HG02852 (cell line): ENCODE data around the gene SPATS2L.

Experiments used
- ATAC-seq: cut with Tn5 transposase; IDR thresholded peaks from one replicate; pipeline ENCODE4 v1.9.1; 2021; ENCODE audit warnings: mild to moderate bottlenecking, moderate library complexity; ENCODE audit not compliant: unreplicated experiment

The SPATS2L gene

DNA sequence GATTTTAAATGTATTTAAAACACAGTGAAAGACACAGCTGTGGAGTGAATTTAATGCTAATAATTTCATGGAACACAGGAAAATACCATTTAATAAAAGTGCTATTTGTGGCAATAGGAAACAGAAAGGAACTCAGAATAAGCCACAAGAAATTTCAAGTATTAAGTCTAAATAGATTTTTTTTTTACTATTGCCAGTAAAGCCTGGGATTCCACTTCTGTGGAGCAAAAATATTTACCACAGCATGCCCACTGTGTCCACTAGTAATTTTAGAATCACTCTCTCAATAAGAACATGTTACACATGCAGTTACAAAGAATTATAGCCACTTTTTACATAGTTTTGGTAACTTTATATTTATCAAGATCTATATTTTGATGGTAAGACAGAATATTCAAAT lies 186.2 kb downstream of the SPATS2L start:
- ATAC-seq = no peak

DNA sequence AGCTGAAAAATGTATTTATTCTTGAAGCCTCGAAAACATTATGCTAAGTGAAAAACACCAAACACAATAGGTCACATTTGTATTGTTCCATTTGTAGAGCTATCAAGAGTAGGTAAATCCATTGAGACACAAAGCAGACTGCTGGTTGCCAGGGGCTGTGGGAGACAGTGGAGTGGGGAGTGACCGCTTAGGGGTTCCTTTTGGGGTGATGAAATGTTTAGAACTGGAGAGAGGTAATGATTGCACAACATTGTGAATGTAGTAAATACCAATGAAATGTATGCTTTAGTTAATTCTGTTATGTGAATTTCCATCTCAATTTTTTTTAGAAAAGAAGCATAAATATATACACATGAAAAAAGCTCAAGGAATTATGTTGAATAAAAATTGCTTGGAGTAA lies 187.6 kb downstream of the SPATS2L start:
- ATAC-seq = no peak

DNA sequence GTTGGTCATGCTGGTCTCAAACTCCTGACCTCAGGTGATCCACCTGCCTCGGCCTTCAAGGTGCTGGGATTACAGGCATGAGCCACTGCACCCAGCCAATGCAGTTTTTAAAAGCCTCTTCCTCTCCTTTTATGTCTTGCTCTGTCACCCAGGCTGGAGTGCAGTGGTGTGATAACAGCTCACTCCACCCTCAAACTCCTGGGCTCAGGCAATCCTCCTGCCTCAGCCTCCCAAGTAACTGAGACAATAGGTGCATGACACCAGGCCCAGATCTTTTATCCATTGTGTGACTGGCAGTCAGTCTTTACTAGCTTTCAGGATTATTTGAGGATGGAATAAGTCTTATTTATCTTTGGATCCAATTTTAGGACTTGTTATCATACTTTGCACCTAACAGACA lies 190.2 kb downstream of the SPATS2L start:
- no peak for ATAC-seq

DNA sequence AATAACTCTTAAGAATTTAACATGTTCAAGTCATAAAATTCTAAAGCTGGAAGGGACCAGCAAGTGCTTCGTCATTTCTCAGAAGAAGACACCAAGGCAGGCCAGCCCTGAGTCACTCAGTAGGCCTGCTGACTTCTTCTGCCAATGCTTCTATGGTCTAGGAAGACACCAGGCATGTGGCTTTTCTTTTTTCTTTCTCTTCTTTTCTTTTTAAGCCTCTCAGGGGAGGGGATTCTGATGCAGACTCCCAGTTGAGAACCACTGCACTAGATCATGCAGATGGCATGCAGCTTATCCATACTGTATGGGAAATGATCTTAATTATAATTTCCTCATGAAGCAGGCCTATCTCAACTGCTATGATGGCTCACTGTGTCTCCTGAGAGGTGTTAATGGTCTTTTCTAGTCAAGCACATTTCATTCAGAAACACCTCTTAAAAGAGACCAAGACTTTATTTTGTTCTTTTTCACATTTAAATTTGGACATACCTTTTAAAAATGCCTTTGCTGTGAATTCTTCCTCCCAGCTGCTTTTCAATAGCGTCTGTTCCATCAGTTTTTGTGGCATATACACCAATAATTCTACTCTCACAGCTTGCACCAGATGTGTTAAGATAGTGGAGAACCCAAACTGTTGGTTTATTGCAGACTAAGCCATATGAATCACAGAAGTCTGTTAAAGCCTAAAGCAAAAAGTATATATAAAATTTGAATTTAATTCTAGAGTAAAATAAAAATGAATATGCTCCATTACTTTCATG lies 192.1 kb downstream of the SPATS2L start:
- ATAC-seq = no peak

DNA sequence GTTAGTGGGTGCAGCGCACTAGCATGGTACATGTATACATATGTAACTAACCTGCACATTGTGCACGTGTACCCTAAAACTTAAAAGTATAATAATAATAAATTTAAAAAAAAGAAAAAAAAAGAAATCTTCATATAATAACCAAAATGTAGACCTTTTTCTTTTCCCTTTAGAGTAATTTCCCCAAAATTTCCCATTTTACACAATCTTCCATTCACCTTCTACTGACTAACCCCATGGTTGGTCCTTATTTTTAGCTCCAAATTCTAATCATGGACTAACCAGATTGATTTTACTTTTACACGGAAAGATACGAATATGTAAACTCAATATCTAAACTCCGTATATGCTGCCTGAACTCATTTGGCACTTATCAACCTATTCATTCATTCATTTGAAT lies 195.7 kb downstream of the SPATS2L start:
- no peak for ATAC-seq

DNA sequence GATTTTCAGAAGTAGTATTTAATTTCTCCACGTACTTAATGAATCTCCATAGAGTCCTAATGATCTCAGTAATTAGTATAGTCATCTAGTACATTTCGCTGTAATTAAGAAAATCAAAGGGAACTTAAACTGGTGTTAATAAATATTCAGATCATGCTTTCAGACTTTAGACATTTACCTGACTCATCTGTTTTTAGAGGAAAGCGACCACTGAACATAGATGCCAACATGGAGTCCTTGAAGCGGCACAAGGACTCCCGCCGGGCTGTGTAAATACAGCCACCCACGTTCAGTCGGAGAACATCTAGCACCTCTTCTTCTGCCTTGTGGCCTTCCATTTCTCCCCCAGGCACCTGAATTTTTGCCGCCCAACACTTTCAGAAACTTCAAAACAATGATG lies 200.2 kb downstream of the SPATS2L start:
- ATAC-seq = no peak

DNA sequence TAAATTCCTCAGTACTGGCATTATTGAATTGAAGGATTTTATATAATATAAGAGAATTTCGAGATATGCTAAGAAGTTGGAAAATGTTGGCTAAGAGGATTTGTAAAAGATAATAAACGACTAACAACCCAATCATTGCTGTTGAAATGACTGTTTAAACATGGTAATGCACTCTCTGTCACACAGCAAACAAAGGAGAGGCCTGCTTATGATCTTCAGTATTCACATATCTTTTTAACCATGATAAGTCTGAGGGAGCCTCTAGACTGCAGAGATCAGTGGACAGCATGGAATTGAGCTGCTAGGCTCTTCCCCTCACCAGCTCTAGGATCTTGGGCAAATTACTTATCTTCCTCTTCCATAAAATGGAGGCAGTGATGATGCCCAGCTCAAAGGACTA lies 200.7 kb downstream of the SPATS2L start:
- ATAC-seq = no peak

DNA sequence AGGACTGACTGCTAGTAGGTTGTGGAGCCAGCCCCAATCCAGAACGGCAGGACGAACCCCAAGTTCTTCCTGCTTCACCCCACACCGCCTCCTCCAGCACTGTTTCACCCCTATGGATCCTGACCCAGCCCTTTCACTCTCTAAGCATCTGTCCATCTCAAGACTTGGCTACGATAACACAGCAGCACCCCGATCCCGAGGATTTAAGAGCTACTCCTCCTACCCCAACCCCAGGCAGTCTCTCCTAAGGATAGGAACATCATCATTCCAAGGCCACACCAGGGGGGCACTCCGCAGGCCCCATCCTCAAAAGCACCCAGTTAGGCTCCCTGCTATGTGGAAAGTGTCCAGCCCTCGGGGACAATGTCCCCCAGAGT lies 202.7 kb downstream of the SPATS2L start:
- ATAC-seq = peak; percentile 0

DNA sequence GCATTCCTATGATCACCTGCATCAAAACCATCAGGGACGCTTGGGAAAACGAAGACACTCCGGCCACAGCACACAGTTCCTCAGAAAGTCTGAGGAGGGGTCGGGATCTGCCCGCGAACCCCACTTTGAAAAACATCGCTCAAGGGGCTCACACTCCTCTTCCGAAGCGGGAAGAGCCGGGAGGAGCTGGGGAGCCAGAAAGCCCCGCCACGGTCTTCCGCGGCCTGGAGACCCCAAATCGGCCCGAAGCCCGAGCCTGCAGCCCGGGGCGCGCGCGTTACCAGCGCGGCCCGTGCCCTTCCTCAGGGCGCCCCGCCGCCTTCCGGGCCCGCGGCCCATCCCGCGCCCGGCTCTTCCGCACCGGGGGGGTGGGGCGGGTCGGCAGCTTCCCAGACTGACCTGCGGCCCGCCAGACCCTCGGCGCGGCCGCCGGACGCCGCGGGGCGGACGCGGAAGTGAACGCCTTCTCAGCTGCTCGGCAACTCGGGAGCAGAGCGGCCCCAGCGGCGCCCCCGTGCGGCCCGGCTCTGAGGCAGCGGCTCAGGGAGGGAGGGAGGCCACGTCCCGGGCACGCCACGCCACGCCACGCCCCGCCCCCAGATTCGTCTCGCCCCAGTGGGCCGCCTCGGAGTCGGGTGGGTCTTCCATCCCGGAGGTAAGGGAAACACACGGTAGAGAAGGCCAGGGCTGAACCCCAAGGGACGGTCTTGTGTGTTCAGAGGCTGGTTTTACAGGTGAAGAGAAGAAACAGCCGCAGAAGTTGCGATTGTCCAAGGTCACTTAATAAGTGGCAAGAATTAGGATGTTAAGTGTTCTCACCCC lies 203.3 kb downstream of the SPATS2L start, which contains the start of gene KCTD18:
Gene KCTD18 (minus strand): TSS at position 457 of the 822 bp plus-strand sequence. CDS start 3,052 bp downstream, outside the sequence.
- ATAC-seq = peak; percentile 98

DNA sequence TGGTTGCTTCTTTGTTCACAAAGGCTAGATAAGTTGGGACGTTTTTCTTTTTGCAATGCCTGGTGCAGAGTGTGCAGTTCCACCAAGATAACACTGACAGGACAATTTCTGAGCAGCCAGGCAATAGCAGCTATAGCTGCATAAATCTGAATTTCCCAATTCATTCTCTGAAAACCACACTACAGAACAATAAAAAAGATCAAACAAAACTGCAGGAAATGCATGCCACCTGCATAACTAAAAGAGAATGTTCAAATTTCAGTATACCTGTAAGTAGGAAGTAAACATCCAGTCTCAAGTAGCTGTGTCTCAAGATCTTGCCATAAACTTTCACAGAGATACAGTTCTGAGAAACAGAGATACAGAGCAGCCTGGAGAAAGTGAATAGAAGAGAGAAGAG lies 208.7 kb downstream of the SPATS2L start:
- ATAC-seq = no peak

DNA sequence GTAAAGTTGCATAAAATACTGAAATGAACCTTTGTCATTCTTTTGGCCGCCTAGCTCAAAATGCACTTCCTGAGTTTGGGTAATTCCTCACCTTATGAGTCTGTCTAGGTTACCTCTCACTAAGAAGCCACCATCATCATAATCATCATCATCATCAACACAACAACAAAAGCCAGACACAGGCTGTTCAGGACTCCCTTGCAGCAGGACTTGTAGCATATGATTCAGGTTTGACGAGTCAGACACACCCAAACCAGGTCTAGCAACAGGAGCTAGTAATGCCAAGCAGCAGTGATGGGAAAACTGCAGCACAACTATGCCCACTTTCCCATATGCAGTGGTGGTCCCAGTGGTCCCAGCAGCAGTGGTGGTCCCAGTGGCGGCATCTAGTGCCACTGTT lies 216.7 kb downstream of the SPATS2L start:
- no peak for ATAC-seq

DNA sequence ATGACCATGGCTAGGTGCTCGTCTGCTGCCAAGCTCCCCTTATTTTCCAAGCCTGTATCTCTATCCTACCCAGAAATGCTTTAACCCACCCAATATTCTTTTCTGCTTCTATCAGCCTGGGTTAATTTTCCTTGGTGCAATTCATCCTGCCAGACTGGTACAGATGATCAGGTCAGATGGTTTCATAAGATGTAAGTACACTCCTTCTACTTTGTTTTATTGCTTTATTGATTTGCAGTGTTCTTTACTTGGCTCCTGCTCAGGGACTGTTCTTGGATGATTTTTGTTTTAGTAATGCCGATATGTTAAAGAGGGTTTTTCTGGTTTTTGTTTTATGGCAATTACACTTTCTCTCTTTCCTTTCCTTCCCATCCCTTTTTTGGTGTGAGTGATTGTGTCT lies 217.1 kb downstream of the SPATS2L start:
- ATAC-seq = no peak

DNA sequence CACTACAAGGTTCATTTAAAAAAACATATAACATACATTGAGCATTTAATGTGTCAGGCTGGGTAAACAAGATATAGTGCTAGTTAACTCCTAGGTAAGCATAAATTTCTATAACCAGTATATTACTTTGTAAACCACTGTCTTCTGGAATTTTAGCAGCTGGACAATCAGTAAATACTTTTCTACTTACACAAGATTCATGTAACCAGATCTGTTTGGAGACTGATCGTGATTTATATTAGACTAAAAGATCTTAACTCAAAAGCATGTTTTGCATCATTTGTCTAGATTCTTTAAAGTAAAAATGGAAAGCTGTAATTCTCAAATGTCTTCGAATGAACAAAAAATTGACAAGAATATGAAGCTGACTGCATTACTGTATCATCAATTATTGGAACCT lies 218.6 kb downstream of the SPATS2L start:
- no peak for ATAC-seq

DNA sequence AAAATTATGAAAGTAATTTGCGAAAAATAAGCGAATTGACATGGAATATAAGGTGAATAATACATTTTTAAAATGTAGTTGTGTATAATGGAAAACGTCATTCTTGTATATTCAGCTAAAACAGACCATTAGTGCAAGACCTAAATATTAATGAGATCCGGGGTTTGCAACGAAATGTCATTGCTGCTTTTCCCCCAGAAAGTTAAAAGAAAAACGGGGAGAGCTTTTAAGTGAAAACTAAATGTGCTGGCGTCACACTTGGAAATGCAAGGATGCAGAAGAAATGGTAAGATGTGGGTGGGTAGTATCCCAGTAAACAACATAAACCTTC lies 219.0 kb downstream of the SPATS2L start:
- no peak for ATAC-seq

DNA sequence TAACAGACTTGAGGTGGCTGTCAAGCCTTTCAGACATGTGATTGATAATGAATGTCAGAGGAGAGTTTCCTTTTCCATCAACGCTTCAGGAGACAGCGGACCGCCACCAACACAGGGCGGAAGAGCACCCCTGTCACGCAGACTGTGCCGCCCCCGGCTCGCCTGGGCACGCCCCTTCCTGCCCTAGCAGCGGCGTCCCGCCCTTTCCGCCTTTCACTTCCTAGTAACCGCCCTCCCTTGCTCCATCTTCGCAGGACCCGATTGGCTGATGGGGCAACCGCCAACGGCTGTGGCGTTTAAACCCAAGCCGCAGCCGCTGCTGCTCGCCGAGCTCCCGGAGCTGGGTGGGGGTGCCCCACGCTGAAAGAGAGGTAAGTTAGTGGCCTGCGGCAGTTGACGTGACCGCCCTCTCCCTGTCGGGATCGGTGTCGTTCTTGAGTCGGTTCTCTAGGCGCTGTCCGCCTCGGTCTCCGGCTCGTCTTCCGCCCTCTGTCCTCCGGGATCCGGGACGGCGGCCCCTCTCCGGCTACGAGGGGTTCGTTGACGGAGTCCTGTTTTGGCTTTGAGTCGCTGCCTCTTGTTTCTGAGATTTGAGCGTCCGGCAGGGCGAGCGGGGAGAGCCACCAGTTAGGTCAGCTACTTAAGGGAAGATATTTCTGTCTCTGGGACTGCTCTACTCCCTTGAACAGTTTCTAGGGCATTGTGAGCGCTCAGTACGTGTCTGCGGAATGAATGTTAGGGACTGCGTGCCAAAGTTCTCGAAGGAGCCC lies 219.6 kb downstream of the SPATS2L start, which contains the start of gene SGO2:
Gene SGO2 (plus strand): TSS at position 326 of the 770 bp plus-strand sequence. CDS start 6,769 bp downstream, outside the sequence.
- peak; percentile 100 for ATAC-seq

DNA sequence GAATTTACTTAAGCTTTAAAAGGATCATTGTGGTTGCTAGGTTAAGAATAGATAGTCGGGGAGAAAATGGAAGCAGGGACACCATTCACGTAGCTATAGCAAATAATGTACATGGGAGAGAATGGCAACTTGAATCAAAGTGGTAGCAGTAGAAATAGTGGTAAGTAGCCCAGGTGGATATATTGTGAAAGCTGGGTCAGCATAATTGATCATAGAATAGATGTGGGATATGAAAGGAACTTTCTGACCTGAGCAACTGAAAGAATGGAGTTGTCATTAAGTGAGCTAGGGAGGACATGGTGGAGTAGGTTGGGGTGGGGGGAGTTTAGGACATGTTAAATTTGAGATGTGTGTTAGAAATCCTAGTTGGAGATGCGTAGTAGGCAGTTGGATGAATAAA lies 221.7 kb downstream of the SPATS2L start:
- no peak for ATAC-seq
